ENCODE measurements around the gene JARID2. TPM values are rescaled to one million over a fixed set of nuclear protein-coding genes. Genes with fewer than 3 reads are reported as not detected.
A peak's percentile ranks its signal among the peaks of the same experiment; 100 is the strongest.

The JARID2 gene
- total and polyA plus RNA-seq, 2 of the 8 experiments (the other 6 are each of a cell fraction or from before 2014, with no cell fraction given), result 60.1 to 239 TPM

DNA sequence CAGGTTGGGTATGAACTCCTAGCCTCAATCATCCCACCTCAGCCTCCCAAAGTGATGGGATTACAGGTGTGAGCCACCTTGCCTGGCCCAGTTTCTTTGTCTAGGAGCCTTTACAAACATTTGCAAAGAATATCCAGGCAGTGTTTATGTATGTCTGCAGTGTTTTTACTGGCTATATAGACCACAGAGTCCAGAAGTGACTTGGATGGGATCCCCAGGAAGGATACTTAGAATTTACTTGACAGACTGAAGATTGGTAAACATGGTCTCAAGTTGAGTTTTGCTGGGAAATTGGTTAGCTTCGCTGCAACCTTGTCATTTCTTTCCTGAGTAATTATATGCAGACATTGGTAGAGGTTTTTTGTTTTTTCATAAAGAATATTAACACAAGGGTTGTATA is 23.8 kb downstream of the JARID2 start:
- 88% methylated on average over 1 of the region's 1 CpG; no CpG with 5 or more reads in 1 of the 2 experiments for WGBS, 2 experiments (ENCODE audit: extremely low coverage in 1 of 2, insufficient coverage in 1 of 2, insufficient read length in 1 of 2, insufficient replicate concordance in 2 of 2, low coverage in 1 of 2, low lambda C conversion rate in 2 of 2, missing lambda C conversion rate in 1 of 2)
- CTCF ChIA-PET (ENCODE audit: partially characterized antibody), result interaction anchor here (0.6 kb wide), 2 partner anchors 69 to 195 kb away, joined by 3 to 4 read pairs; no protein-coding TSS in a partner anchor

More for the DNA sequence above, 23.8 kb downstream of the JARID2 start:
- Histone ChIP-seq H2AFZ (ENCODE audit: low read length) (no peak overlapping the region), H3K36me3 (ENCODE audit: control insufficient read depth in 2 of 4, insufficient read depth in 4 of 4, low read length in 3 of 4) (peaks cover 0 to 3% (median 2%) of the 10 kb centered on the region in 4 experiments; a peak in 2 of 8 replicates), H2BK15ac (ENCODE audit: low read length) (no peak overlapping the region), H3K23me2 (ENCODE audit: low read depth, low read length) (no peaks in the 10 kb centered on the region; the same call in 1 of the 2 replicates), H2BK20ac (ENCODE audit: low read length) (no peak overlapping the region), H3K14ac (ENCODE audit: insufficient read length) (no peak overlapping the region), H4K91ac (replicated peaks; ENCODE audit: insufficient read length, low read length) (no peak overlapping the region), H3K27ac (ENCODE audit: low read depth, low read length) (no peak overlapping the region), H2BK120ac (replicated peaks; ENCODE audit: low read depth, low read length) (no peak overlapping the region), H3K4me2 (ENCODE audit: insufficient read depth in 1 of 2, low read depth in 2 of 2, low read length in 2 of 2) (peak overlapping the region; percentile 65 to 74; a peak in 2 of 4 replicates), H4K8ac (ENCODE audit: extremely low read depth, insufficient read depth, low read length) (no peak overlapping the region), H3K23ac (ENCODE audit: insufficient read length) (no peak overlapping the region), H2AK5ac (ENCODE audit: low read depth, low read length) (no peak overlapping the region), H3K4ac (replicated peaks; ENCODE audit: insufficient read length, low read depth, low read length) (no peak overlapping the region), H3K9me3 (ENCODE audit: insufficient read depth in 2 of 2, low read depth in 1 of 2, low read length in 1 of 2) (no peaks in the 10 kb centered on the region), H3K4me1 (replicated peaks in 1 of 4; ENCODE audit: control insufficient read depth in 3 of 4, insufficient read depth in 4 of 4, low read length in 3 of 4) (peaks cover 28 to 47% (median 44%) of the 10 kb centered on the region in 4 experiments), H3K18ac (ENCODE audit: extremely low read depth, low read length) (no peak overlapping the region), H3K79me1 (ENCODE audit: low read depth, low read length) (peaks cover 10% of the 10 kb centered on the region; the same call in 1 of the 2 replicates), H4K20me1 (replicated peaks in 1 of 2; ENCODE audit: control insufficient read depth in 1 of 2, insufficient read depth in 2 of 2, low read length in 2 of 2) (peaks cover 44 to 61% of the 10 kb centered on the region in 2 experiments), H3K4me3 (ENCODE audit: extremely low read depth in 1 of 4, insufficient read depth in 2 of 4, low read depth in 3 of 4, low read length in 4 of 4) (peak overlapping the region in 1 of 4 experiments; percentile 47; a peak in 1 of 8 replicates), H4K5ac (ENCODE audit: insufficient read length, low read depth, low read length) (no peak overlapping the region), H3K79me2 (ENCODE audit: control insufficient read depth in 1 of 2, insufficient read depth in 2 of 2, low read length in 2 of 2) (peaks cover 92 to 100% of the 10 kb centered on the region in 2 experiments), H3K56ac (replicated peaks; ENCODE audit: insufficient read length, low read depth, low read length) (no peak overlapping the region), H3K27me3 (replicated peaks in 1 of 4; ENCODE audit: control insufficient read depth in 3 of 4, extremely low read depth in 1 of 4, insufficient read depth in 3 of 4, low read length in 3 of 4) (no peaks in the 10 kb centered on the region), H2BK12ac (ENCODE audit: low read depth, low read length) (no peak overlapping the region), H2BK5ac (ENCODE audit: low read depth, low read length) (no peak overlapping the region), H3K9ac (replicated peaks in 1 of 4; ENCODE audit: extremely low read depth in 1 of 4, low read depth in 3 of 4, low read length in 3 of 4) (no peak overlapping the region)
- TF ChIP-seq SP2 (IDR thresholded peaks at IDR 0.05; ENCODE audit: low read length) (no peak), TBP (IDR thresholded peaks at IDR 0.05; ENCODE audit: low read depth, low read length) (no peak), JUND (IDR thresholded peaks at IDR 0.05; ENCODE audit: low read length) (no peak), CTBP2 (IDR thresholded peaks at IDR 0.05; ENCODE audit: borderline replicate concordance, insufficient read depth, insufficient read length, low read length) (no peak), SP4 (IDR thresholded peaks at IDR 0.05; ENCODE audit: low read length) (no peak), TEAD4 (IDR thresholded peaks at IDR 0.05; ENCODE audit: low read depth, low read length) (no peak), NRF1 (IDR thresholded peaks at IDR 0.05; ENCODE audit: low read depth, low read length) (no peak), TAF1 (IDR thresholded peaks at IDR 0.05; ENCODE audit: low read depth, low read length) (no peak), CTCF (IDR thresholded peaks at IDR 0.05; ENCODE audit: control extremely low read depth in 1 of 3, insufficient read depth in 1 of 3, low read depth in 1 of 3, low read length in 3 of 3) (no peak)
- DNase-seq (ENCODE audit: low read depth in 1 of 2, low spot score in 2 of 2), result no peak
- FAIRE-seq, result no peak
- POLR2A ChIA-PET (ENCODE audit: partially characterized antibody), result interaction anchor here (0.6 to 1.8 kb wide), 6 partner anchors 9 to 253 kb away, joined by 3 to 6 read pairs (median 4); no protein-coding TSS in a partner anchor
